Ascending aorta (tissue), 2 donors: ENCODE measurements around the gene CRYBG1. TPM values are rescaled to one million over a fixed set of nuclear protein-coding genes. Genes with fewer than 3 reads are reported as not detected.
A peak's percentile ranks its signal among the peaks of the same experiment; 100 is the strongest.

Source experiments
- DNase-seq, 2 donors: peaks; one replicate each; pipeline ENCODE4 v3.0.0-alpha.2; 2019; ENCODE audit warnings: low spot score in 2 of 2
- H3K27ac ChIP-seq, 2 donors: fragments of 200-600 bp; sonication (generic); one replicate each; pipeline ENCODE4 v1.5.1; 2016 to 2017; ENCODE audit warnings: mild to moderate bottlenecking in 1 of 2
- H3K27me3 ChIP-seq: fragments of 200-600 bp; sonication (generic); one replicate; pipeline ENCODE4 v1.5.1; 2017
- H3K36me3 ChIP-seq, 2 donors: fragments of 200-600 bp; sonication (generic); one replicate each; pipeline ENCODE4 v1.5.1; 2016
- H3K4me1 ChIP-seq, 2 donors: fragments of 200-600 bp; sonication (generic); one replicate each; pipeline ENCODE4 v1.5.1; 2016 to 2017; ENCODE audit warnings: mild to moderate bottlenecking in 1 of 2
- H3K4me3 ChIP-seq, 2 donors: fragments of 200-600 bp; sonication (generic); one replicate each; pipeline ENCODE4 v1.5.1; 2016 to 2017; ENCODE audit warnings: mild to moderate bottlenecking in 1 of 2
- H3K9me3 ChIP-seq, 2 donors: fragments of 200-600 bp; sonication (generic); one replicate each; pipeline ENCODE4 v1.5.1; 2016
- CTCF ChIP-seq, 3 experiments: fragments of 200-600 bp in 2 of 3; fragments of 450-650 bp in 1 of 3; sonication (generic) in 2 of 3; IDR thresholded peaks; one replicate each; pipeline ENCODE4 v1.5.1; 2016 to 2019; ENCODE audit warnings: antibody characterized with exemption in 3 of 3, mild to moderate bottlenecking in 1 of 3, moderate library complexity in 1 of 3
- intact Hi-C: fragments of 100-400 bp; cut with DNase I; formaldehyde crosslinking; loops from one replicate; pipeline ENCODE4 v1.15.1; 2023
- total RNA-seq: library from RNA; depleted of rRNA; stranded (reverse); fragments of >200 nt; gene quantifications from one replicate; pipeline ENCODE4 v1.1.0, GENCODE V29; 2016

CRYBG1 gene
- total RNA-seq, 1 donor from 2014 or later, result 6.5 TPM

- Histone ChIP-seq H3K27me3 (no peaks in the 10 kb centered on the region), H3K9me3 (no peaks in the 10 kb centered on the region), H3K36me3 (no peaks in the 10 kb centered on the region), H3K27ac (no peak overlapping the region), H3K4me3 (no peak overlapping the region), H3K4me1 (peaks cover 3 to 17% of the 10 kb centered on the region in 2 donors)
- DNase-seq, result no peak
- intact Hi-C loops, result no loop called here
- no peak for TF ChIP-seq CTCF (IDR thresholded peaks at IDR 0.05)
Measured at GRCh38 chr6:106508277-106508676, 147.8 kb downstream of the CRYBG1 start.

DNA sequence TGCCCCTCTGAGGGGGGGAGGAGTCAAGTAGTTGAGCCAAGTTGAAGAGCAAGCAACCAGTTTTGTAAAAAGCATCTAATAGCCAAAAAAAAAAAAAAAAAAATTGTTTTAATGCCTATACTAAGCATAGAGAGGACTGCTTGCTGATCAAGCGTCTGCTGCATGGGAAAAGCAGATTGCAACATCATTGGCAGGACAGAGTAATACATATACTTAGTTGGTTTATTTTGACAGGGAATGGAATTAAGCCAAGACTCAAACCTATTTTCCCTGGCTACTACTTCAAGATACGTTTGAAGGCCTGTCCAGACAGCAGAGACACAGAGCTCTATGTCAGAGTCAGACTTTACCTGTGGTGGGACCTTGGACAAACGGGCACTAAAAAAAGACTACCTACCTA lies 148.3 kb downstream of the CRYBG1 start:
- Histone ChIP-seq H3K4me3 (no peak overlapping the region), H3K27me3 (no peaks in the 10 kb centered on the region), H3K9me3 (no peaks in the 10 kb centered on the region), H3K4me1 (peaks cover 3 to 17% of the 10 kb centered on the region in 2 donors), H3K27ac (no peak overlapping the region), H3K36me3 (no peaks in the 10 kb centered on the region)
- intact Hi-C loops, result no loop called here
- DNase-seq, result no peak
- no peak for TF ChIP-seq CTCF (IDR thresholded peaks at IDR 0.05)

GRCh38 chr6:106509420-106510089 lies 149.0 kb downstream of the CRYBG1 start:
- no peak overlapping the region for H3K27ac ChIP-seq
- intact Hi-C loops, result loop anchor here (2.0 to 10.0 kb wide), 3 partner anchors 37 to 905 kb away; no protein-coding TSS in a partner anchor
- peaks cover 3 to 17% of the 10 kb centered on the region in 2 donors for H3K4me1 ChIP-seq
- H3K4me3 ChIP-seq, result peak overlapping the region in 1 of 2 donors; percentile 92
- H3K36me3 ChIP-seq, result no peaks in the 10 kb centered on the region
- no peaks in the 10 kb centered on the region for H3K9me3 ChIP-seq
- H3K27me3 ChIP-seq, result no peaks in the 10 kb centered on the region
- no peak for DNase-seq
- no peak for TF ChIP-seq CTCF (IDR thresholded peaks at IDR 0.05)

DNA sequence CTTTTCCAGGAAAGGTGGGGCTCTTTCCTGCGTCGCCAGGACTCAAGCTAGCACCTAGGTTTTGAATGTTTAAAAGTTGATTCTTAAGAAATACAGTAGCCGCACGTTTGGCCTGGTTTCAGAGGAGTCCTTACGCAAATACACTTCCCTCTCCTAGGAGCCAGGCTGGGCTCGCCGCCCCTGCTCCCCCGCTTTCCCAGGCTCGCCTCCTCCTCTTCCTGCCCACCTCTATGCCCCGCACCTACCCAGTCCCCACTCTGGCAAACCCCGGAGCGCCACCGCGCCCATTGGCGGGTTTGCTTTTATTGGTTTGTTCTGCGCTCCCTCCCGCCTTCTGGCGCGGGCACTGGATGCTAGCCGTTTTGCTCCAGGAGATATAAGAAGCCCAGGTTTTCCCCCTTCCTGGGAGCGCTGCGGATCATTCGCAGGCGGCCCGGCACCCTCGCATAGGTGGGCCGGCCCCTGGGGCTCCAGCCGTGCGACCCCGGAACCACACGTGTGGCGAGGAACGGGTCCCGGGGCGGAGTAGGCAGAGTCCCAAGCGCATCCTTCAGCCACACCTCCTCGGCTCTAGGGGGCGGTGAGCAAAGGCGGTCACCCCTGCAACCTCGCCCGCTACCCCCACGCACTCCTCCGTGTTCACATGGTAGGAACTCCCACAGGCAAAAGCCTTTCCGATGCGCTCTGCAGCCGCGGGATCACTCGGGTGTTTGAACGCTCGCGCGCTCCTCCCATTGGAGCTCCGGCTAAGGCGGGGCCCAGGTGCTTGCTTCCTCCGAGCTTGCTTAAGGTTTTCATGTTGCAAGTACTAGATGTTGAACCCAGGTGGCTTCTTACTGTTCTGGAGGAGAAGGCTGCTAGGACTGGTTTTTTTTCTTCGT lies 149.8 kb downstream of the CRYBG1 start:
- peak in 1 of 2 donors; percentile 73 for DNase-seq
- no peaks in the 10 kb centered on the region for H3K36me3 ChIP-seq
- intact Hi-C loops, result loop anchor here (2.0 to 10.0 kb wide), 3 partner anchors 36 to 906 kb away; no protein-coding TSS in a partner anchor
- H3K27me3 ChIP-seq, result no peaks in the 10 kb centered on the region
- H3K4me3 ChIP-seq, result peak overlapping the region; percentile 53 to 92
- no peak for TF ChIP-seq CTCF (IDR thresholded peaks at IDR 0.05)
- peaks cover 3 to 17% of the 10 kb centered on the region in 2 donors for H3K4me1 ChIP-seq
- no peaks in the 10 kb centered on the region for H3K9me3 ChIP-seq
- H3K27ac ChIP-seq, result no peak overlapping the region

DNA sequence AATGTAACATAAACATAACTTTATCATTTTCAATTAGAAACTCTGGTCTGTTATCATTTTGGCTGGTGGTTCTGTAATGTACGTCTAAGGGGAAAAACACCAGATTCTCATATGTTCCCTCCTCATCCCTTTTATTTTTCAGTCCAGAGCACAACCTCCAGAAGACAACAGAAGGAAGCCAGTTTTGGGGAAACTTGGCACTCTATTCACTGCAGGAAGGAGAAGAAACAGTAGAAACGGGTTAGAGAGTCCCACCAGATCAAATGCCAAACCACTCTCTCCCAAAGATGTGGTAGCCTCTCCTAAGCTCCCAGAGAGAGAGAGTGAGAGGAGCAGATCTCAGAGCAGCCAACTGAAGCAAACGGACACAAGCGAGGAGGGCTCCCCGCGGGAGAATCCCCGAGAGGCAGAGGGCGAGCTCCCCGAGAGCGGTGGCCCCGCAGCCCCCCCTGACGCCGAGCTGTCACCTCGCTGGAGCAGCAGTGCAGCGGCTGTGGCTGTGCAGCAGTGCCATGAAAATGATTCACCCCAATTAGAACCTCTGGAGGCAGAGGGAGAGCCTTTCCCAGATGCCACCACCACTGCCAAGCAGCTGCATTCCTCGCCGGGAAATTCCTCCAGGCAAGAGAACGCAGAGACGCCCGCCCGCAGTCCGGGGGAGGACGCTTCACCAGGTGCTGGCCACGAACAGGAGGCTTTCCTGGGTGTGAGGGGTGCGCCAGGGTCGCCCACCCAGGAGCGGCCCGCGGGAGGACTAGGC lies 151.0 kb downstream of the CRYBG1 start:
- intact Hi-C loops, result loop anchor here (2.0 to 10.0 kb wide), 3 partner anchors 35 to 907 kb away; no protein-coding TSS in a partner anchor
- no peaks in the 10 kb centered on the region for H3K27me3 ChIP-seq
- peak in 1 of 2 donors; percentile 70 for DNase-seq

More for the DNA sequence above, 151.0 kb downstream of the CRYBG1 start:
- Histone ChIP-seq H3K9me3 (no peaks in the 10 kb centered on the region), H3K27ac (peak overlapping the region in 1 of 2 donors; percentile 67), H3K4me1 (peaks cover 3 to 17% of the 10 kb centered on the region in 2 donors), H3K36me3 (no peaks in the 10 kb centered on the region), H3K4me3 (peak overlapping the region; percentile 71 to 92)
- TF ChIP-seq CTCF (IDR thresholded peaks at IDR 0.05), result no peak
